K562 (cell line): ENCODE measurements around the gene PCCB. TPM values are rescaled to one million over a fixed set of nuclear protein-coding genes. Genes with fewer than 3 reads are reported as not detected.

ENCODE experiments used
- BCLAF1 ChIP-seq, 2 experiments: fragments of 450-650 bp in 1 of 2; IDR thresholded peaks; 2 replicates each; pipeline ENCODE4 v1.6.1; 2011 to 2017; ENCODE audit warnings: low read depth in 2 of 2, antibody characterized with exemption in 1 of 2, borderline replicate concordance in 1 of 2, low read length in 1 of 2, mild to moderate bottlenecking in 1 of 2, mixed read lengths in 1 of 2; ENCODE audit not compliant: control insufficient read depth in 1 of 2
- CBFA2T3 ChIP-seq: fragments of 450-650 bp; IDR thresholded peaks from 2 replicates; pipeline ENCODE4 v1.6.1; 2017
- EGR1 ChIP-seq: fragments of 450-650 bp; conservative IDR thresholded peaks from 2 replicates; pipeline ENCODE4 v1.6.1; 2017; ENCODE audit warnings: mild to moderate bottlenecking
- ESRRA ChIP-seq: fragments of 450-650 bp; IDR thresholded peaks from 2 replicates; pipeline ENCODE4 v1.6.1; 2014; ENCODE audit warnings: low read depth, mild to moderate bottlenecking, moderate library complexity, borderline replicate concordance
- GTF3C2 ChIP-seq: IDR thresholded peaks from 3 replicates; pipeline ENCODE4 v1.6.1; 2011; ENCODE audit warnings: borderline replicate concordance, mild to moderate bottlenecking, moderate library complexity; ENCODE audit not compliant: insufficient read length; ENCODE audit errors: extremely low read depth
- HMG20B ChIP-seq: fragments of 250-450 bp; sonication (Bioruptor Pico); IDR thresholded peaks from 2 replicates; pipeline ENCODE4 v1.5.0; 2021; ENCODE audit warnings: mild to moderate bottlenecking
- HNRNPL ChIP-seq: fragments of 200-400 bp; formaldehyde crosslinking; IDR thresholded peaks from 2 replicates; pipeline ENCODE4 v1.6.1; 2017; ENCODE audit warnings: low read depth, mild to moderate bottlenecking, low read length
- KDM1A ChIP-seq, 2 experiments: fragments of 450-650 bp; IDR thresholded peaks; 2 replicates each; pipeline ENCODE4 v1.6.1; 2016; ENCODE audit warnings: mild to moderate bottlenecking in 2 of 2
- MAX ChIP-seq: sonication (generic); formaldehyde crosslinking; IDR thresholded peaks from 2 replicates; pipeline ENCODE4 v1.9.0; 2022; ENCODE audit warnings: mild to moderate bottlenecking, missing genetic modification reagents
- MTF1 ChIP-seq: fragments of 250-450 bp; sonication (Bioruptor Pico); IDR thresholded peaks from 2 replicates; pipeline ENCODE4 v1.9.0; 2021; ENCODE audit warnings: moderate library complexity, mild to moderate bottlenecking, inconsistent platforms, borderline replicate concordance
- MYC ChIP-seq, 2 experiments: fragments of 250-450 bp in 1 of 2; sonication (Bioruptor Pico) in 1 of 2; IDR thresholded peaks; 2 replicates each; pipeline versions ENCODE4 v1.5.1 to v1.6.1; 2012 to 2021; ENCODE audit warnings: low read depth in 2 of 2, borderline replicate concordance in 1 of 2, improper control_type of control experiment in 1 of 2, low read length in 1 of 2, mild to moderate bottlenecking in 1 of 2, moderate library complexity in 1 of 2
- NCOR1 ChIP-seq: fragments of 450-650 bp; IDR thresholded peaks from 2 replicates; pipeline ENCODE4 v1.6.1; 2016; ENCODE audit warnings: mild to moderate bottlenecking, moderate library complexity
- NFIX ChIP-seq: fragments of 250-450 bp; sonication (Bioruptor Pico); IDR thresholded peaks from 2 replicates; pipeline ENCODE4 v1.4.0; 2020; ENCODE audit warnings: low read depth, mild to moderate bottlenecking, moderate library complexity
- RAD21 ChIP-seq, 2 experiments: fragments of 250-450 bp in 1 of 2; fragments of 450-650 bp in 1 of 2; sonication (Bioruptor Pico) in 1 of 2; formaldehyde crosslinking in 1 of 2; IDR thresholded peaks in 1 of 2; conservative IDR thresholded peaks in 1 of 2; 2 replicates each; pipeline versions ENCODE4 v1.4.0 to v1.8.0; 2020 to 2022; ENCODE audit warnings: mild to moderate bottlenecking in 2 of 2, moderate library complexity in 1 of 2
- RCOR1 ChIP-seq, 2 experiments: IDR thresholded peaks; 2 replicates each; pipeline ENCODE4 v1.6.1; 2012; ENCODE audit warnings: low read depth in 2 of 2, low read length in 2 of 2, borderline replicate concordance in 1 of 2, improper control_type of control experiment in 1 of 2
- SMAD1 ChIP-seq: fragments of 150-350 bp; IDR thresholded peaks from 2 replicates; pipeline ENCODE4 v1.6.1; 2014; ENCODE audit warnings: low read length, low read depth; ENCODE audit not compliant: partially characterized antibody
- ZKSCAN3 ChIP-seq: fragments of 250-450 bp; sonication (Bioruptor Pico); IDR thresholded peaks from 2 replicates; pipeline ENCODE4 v1.4.0; 2020
- ZNF639 ChIP-seq, 2 experiments: fragments of 200-800 bp in 1 of 2; sonication (Bioruptor generic) in 1 of 2; sonication (generic) in 1 of 2; formaldehyde crosslinking in 1 of 2; IDR thresholded peaks in 1 of 2; conservative IDR thresholded peaks in 1 of 2; 2 replicates each; pipeline versions ENCODE4 v1.5.0 to v1.6.1; 2016 to 2020; ENCODE audit warnings: missing compliant biosample characterization in 1 of 2, missing genetic modification characterization in 1 of 2, missing genetic modification reagents in 1 of 2
- polyA plus RNA-seq, 8 experiments: library from polyadenylated mRNA; depleted of rRNA in 4 of 8; stranded (reverse) in 5 of 8; unstranded in 3 of 8; fragments of >200 nt; fragmentation: Nextera tagmentation in 2 of 8; fragmentation: Illumina TruSeq in 1 of 8; extraction: Ambion mirVana in 2 of 8; extraction: Trizol in 1 of 8; gene quantifications; 2 replicates each; pipeline versions ENCODE4 v1.2.1 to v1.2.3, GENCODE V29; 2011 to 2014; ENCODE audit warnings: inconsistent platforms in 1 of 8, missing spikeins in 1 of 8
- total RNA-seq, 7 experiments: library from RNA; depleted of rRNA in 6 of 7; stranded (reverse); fragments of >200 nt in 6 of 7; fragmentation: Illumina TruSeq in 2 of 7; extraction: Trizol in 2 of 7; gene quantifications; 2 replicates each; pipeline versions ENCODE4 v1.2.1 to v1.2.3, GENCODE V29; 2011 to 2021; ENCODE audit warnings: low replicate concordance in 1 of 7

Gene PCCB
- total and polyA plus RNA-seq, 9 of the 15 experiments (the other 6 are each of a cell fraction or from before 2014, with no cell fraction given), result 69.5 to 173 (median 92.8) TPM

- peak; percentile 71 for TF ChIP-seq CBFA2T3
- TF ChIP-seq MYC (IDR thresholded peaks at IDR 0.05; ENCODE audit: low read depth, low read length), result 0 out of 2 replicates have a peak, but pooled peaks have one; percentile 24
- no peak for TF ChIP-seq MYC (CRISPR knock-in tag; IDR thresholded peaks at IDR 0.05; ENCODE audit: borderline replicate concordance, low read depth)
- no peak for TF ChIP-seq BCLAF1 (IDR thresholded peaks at IDR 0.05; ENCODE audit: borderline replicate concordance in 1 of 2, control insufficient read depth in 1 of 2, low read depth in 2 of 2, low read length in 1 of 2)
- no peak for TF ChIP-seq MTF1 (CRISPR knock-in tag)
- TF ChIP-seq HMG20B (CRISPR knock-in tag), result no peak
- TF ChIP-seq RCOR1 (IDR thresholded peaks at IDR 0.05; ENCODE audit: borderline replicate concordance in 1 of 2, low read depth in 2 of 2, low read length in 2 of 2), result peak in 1 of 2 experiments; percentile 84; a peak in 2 of 4 replicates
- TF ChIP-seq HNRNPL, result no peak
- no peak for TF ChIP-seq GTF3C2
- TF ChIP-seq ESRRA, result peak; percentile 91
- peak; percentile 91 to 94 for TF ChIP-seq KDM1A (IDR thresholded peaks at IDR 0.05)
- TF ChIP-seq NCOR1, result 0 out of 2 replicates have a peak, but pooled peaks have one; percentile 28
- TF ChIP-seq RAD21 (CRISPR knock-in tag; conservative IDR thresholded peaks at IDR 0.05 in 1 of 2, IDR thresholded peaks at IDR 0.05 in 1 of 2), result peak in 1 of 2 experiments; percentile 22; a peak in 1 of 4 replicates
- TF ChIP-seq ZKSCAN3 (CRISPR knock-in tag), result no peak
- peak; percentile 65 for TF ChIP-seq SMAD1
- TF ChIP-seq EGR1, result peak; percentile 92
- peak; percentile 81 for TF ChIP-seq NFIX (CRISPR knock-in tag)
- TF ChIP-seq MAX (CRISPR knock-in tag), result no peak
- TF ChIP-seq ZNF639 (CRISPR knock-in tag; conservative IDR thresholded peaks at IDR 0.05 in 1 of 2, IDR thresholded peaks at IDR 0.05 in 1 of 2), result 0 out of 4 replicates have a peak, but pooled peaks of 1 of the 2 experiments have one; percentile 22
Observed at GRCh38 chr3:136343873-136344555, 93.9 kb downstream of the PCCB start (continued).
